HG02973 (cell line): ENCODE measurements around the gene AMFR.

Experiments used
- ATAC-seq: cut with Tn5 transposase; IDR thresholded peaks from one replicate; pipeline ENCODE4 v1.9.1; 2021; ENCODE audit warnings: moderate library complexity; ENCODE audit not compliant: unreplicated experiment

Gene AMFR

DNA sequence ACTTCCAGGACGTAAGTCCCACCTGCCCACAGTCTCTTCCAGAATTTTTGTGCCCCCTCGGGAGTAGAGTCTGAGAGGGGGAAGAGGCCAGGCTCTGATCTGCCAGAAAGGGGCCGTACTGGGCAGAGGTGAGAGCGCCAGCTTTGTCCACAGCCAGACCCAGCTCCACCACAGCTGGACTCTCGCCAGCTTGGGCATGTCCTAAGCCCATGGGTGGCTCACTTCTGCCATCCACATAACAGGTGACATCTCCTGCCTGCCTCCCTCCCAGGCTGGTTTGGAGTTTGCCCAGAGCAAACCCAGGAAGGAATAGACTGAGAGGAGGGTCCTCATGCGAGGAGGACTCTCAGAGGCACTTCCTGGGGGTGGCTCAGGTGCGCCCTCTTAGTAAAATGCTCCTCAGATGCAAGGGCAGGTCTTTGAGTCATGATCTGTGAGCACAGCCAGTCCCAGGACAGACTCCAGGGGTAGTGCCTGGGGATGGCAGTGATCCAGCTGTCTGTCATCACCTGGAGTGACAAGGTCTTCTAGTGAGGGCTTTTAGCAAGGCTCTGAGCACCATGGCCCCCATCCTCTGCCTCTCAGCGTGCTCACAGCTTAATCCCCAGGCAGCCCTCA, 89.2 kb downstream of the AMFR start:
- ATAC-seq: no peak

DNA sequence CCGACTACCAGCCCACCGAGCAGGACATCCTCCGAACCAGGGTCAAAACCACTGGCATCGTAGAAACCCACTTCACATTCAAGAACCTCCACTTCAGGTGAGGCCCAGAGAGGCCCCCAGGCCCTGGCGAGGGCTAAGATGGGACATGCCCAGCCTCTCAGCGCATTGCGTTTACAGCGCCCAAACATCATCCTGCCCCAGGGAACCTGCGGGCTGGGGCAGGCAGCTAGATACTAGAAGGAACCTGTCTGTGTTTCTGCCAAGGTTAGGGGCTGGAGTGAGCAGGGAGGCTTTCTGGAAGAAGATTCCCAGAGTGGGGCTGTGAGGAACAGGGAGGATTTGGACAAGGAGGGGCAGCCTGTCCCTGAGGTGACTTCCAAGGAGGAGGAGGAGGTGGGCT, 90.6 kb downstream of the AMFR start:
- ATAC-seq: no peak

DNA sequence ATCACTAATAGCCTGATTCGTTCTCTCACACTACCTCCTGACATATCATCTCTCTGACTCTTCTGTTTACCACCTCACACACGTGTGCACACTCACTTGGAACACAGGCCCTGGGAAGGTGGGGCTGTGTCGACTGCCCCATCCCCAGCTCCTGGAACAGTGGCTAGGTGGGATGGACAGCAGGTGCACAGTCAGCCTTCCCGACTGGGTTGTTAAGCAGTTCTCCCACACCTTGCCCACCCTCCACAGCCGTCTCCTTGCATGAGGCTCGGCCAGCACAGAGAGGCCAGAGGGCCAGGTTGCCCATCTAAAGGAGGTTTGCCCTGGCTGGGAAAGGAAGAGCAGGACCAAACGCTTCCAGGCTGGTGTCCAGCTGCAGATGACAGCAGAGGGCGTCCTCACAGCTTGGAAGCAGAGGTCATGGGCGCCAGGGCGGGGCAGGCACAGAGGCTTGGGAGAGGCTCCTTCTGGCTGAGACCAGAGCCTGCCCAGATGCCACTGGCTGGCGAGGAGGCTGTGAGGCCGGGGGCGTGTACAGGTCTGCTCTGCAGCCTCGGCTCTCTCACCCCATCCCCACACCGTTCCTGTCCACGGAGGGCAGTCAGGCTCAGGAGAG, 92.8 kb downstream of the AMFR start:
- no peak for ATAC-seq

DNA sequence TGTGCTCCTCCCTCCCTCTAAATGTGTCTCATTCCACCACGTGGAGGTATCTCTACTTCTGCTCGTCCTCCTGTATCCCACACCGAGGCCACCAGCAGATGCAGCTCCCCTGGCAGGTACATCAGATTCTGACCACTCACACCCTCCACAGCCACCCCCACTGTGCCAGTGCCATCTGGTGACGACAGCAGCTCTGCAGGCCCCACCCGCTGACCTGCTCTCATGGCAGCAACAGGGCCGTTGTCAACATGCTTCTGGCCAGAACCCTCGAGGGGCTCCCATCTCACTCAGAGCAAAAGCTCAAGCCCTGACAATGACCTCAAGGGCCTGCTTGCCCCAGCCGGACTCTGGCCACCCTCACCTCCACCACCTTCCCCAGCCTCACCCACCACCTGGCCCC, 93.4 kb downstream of the AMFR start:
- ATAC-seq: no peak

DNA sequence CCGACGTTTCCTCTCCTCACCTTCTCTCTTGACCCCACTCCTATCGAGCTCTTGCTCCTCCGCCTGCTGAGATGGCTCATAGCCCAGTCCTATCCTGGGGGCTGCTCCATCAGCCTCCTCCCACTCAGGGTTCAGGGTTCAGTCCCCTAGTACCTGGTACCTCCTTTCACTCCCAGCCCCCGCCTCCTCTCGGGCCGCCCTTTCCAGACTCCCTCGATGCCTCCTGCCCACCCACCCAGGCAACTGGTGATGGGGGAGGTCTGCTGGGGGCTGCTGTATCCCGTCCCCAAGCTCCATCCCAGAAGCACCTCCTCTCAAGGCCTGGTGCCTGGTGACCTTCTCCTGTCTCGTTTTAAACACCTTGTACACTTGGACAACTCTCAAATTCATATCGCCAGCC, 93.9 kb downstream of the AMFR start:
- ATAC-seq: no peak

DNA sequence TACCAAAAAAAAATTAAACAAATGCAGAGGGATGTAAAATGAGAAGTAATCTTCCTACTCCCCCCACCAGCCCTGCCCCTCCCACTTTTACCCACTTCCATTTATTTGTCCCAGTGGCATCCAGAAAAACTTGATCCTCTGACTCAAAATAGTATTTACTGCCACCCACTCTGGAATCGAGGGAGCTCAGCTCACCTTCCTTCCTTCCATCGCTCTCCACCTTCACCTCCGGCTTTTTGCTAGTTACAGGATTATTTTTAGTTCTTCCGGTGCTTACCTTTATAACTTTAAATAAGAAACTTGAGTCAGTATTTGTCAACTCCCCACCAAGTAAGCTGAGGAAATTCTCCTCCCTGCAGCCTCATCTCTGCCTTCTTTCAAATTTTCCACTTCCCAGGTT, 94.9 kb downstream of the AMFR start:
- no peak for ATAC-seq

DNA sequence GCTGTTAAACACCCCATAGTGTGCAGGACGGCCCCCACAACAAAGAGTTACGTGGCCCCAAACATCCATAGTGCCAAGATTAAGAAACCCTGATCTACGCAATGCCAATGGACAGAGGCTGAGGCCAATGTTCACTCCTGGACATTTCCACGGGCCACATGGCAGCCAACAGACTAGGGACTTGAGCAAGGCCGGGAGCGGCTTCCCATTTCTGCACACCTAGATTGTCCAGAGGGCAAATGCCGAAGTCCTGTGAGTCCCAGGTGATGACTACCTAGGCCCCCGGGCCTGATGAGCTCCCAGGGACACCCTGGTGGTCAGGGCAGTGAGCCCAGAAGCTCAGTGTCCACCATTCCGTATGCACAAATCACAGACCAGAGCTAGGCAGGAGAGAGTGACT, 95.5 kb downstream of the AMFR start:
- no peak for ATAC-seq

DNA sequence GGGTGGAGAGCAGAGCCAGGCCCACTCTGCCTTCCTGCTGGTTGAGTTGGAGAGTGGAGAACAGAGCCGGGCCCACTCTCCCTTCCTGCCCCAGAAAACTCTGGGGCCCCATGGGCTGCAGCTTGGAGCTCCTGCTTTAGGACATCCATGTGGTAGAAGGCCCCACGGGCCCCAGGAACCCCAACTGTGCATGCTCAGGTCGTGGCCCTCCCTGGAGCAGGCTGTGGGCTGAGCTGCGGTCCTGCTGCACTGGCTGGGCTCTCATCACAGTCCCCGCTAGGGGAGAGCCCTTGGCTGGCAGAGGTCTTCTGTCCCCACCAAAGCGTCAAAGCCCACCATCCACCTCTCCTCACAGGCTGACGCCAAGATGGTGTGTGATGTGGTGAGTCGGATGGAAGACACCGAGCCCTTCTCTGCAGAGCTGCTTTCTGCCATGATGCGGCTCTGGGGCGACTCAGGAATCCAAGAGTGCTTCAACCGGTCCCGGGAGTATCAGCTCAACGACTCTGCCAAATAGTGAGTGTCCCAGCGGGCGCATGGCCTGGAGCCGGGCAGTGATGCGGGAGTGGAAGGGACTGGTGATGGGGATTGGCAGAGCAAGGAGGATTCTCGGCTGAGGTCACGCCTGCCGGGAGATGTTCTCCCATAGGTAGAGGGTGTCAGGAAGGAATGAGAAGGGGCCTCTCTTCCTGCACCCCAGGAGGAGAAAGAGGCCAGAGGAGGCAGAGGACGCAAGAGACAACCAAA, 96.9 kb downstream of the AMFR start:
- ATAC-seq: no peak

DNA sequence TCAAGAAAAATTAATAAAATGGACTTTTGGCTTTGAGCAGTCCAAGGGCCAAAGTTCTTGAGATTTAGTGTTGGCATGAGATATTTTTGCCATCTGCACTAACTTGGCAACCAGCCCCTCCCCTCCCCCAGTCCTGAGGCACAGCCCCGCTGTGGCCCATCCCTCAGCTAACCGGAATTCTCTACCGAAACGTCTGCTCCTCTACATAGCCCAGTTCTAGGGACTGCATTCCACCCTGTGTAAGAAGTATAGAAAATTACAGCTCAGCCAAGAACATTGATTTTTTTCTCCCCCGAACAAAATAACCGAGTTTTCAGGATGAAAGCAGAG, 97.5 kb downstream of the AMFR start:
- no peak for ATAC-seq

DNA sequence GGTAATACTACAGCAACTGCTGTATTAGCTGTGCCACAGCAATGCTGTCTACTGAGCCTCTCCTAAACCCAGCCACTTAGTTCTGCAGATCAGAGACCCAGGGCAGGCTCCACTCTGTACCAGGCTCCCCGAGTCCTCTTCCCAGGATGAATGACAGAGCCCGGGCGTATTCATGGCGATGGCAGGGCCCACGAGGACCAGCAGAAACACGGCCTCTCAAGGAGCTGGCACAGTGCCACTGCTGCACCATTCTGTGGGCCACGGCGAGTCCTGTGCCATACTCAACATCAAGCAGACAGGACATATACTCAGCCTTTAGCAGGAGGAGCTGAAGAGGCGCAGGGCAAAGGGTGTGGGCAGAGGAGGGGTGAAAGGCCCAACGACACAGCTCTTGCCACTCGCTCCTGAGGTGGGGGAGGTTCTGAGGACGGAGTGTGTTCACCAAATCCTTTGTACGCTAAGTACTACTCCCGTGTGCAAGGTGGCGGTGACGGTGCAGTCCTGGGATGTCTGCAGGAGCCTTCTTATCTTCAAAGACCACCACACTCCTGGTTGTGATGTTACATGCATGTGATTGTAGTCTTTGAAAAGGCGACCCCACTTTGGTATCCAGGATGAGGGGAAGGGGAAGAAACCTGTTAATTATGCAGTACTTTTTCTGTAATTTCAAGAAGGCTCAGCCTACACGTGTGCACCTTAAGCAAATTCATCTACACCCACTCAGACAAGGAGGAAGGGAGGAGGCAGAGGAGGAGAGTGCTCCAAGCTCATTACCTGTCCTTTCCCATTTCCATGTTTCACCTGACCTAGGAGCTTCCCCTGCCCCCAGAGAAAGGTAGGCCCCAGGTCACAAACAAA, 98.0 kb downstream of the AMFR start:
- no peak for ATAC-seq

DNA sequence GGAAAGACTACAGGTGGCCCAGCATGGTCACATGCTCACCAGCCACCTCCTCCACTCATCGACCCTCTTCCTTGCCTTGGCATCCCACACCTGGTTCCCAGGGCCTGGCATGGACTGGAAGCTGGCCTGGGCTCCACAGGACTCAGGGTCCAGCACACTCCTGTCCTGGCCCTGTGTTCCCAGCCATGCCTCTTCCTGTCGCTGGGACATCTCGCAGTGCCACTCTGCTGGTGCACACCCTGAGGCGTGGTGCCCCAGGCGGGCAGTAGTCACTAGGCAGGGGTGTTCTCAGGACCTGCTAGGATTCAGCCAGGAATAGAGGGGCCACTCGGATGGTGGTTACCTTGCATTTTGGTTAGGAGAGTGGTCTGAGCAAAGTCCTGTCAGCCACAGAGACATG, 99.4 kb downstream of the AMFR start:
- ATAC-seq: no peak

DNA sequence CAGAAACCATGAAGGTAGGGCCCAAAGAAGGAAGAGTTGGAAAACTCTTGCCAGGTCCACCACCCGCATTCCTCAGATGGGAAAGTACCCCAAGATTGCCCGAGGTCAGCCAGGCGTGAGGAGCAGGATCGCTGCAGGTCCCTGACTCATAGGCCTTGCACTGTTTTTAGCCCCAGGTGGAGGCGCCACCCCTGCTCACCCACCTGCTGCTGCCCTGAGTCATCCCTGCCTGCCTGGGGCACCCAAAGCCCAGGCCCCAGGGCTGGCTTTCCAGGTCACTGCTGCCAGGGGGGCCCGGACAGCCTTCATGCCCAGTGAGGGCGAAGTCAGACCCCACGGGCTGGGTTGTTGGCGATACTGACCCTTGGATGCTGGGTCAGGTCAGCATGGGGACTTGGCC, 100.9 kb downstream of the AMFR start:
- ATAC-seq: no peak

DNA sequence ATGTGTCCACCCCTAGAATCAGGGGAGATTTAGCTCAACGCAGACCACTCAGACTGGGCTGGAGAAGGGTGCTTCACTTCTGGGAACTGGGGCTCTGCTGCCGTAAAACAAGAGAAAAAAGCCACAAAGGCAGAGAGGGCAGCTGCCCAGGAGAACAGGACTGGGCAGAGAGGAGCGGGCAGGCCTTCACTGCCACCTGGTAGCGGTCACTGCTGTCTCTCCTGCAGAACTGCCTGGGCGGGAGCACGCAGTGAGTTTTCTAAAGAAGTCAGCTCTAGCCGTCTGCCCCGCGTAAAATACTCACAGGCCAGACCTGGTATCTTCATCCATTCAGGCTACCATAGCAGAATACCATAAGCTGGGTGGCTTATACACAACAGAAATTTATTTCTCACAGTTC, 103.8 kb downstream of the AMFR start:
- no peak for ATAC-seq

DNA sequence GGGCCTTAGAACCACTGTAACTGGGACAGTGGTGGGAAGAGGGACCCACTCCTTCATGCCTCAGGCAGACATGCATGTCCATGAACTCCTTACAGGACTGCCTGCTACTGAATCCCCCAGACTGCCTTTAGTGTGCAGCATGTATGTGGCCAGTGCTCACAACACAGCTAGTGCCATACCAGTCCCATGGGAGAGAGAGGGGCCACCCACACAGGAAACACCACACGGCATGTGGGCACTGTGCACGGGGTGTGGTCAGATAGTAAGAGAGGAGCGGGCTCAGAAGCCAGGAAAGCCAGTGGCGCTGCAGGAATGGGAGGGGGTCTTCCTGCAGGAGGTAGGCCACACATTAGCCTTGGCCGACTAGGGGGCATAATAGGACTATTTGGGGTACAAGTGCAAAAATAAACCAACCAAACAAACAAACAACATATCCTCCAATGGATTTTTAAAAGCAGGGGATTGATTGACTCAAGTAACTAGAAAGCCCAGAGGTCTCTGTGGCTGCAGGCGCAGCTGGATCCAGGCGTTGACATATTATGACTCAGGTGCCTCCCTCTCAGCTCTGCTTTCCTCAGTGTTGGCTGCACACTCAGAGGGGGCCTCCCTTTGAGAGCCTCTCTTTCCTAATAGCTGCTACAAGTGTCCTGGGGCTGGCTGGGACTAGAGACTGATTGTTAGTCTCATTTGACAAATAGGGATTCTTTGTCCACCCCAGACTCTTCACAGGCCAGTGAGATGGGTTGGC, 104.4 kb downstream of the AMFR start:
- no peak for ATAC-seq

DNA sequence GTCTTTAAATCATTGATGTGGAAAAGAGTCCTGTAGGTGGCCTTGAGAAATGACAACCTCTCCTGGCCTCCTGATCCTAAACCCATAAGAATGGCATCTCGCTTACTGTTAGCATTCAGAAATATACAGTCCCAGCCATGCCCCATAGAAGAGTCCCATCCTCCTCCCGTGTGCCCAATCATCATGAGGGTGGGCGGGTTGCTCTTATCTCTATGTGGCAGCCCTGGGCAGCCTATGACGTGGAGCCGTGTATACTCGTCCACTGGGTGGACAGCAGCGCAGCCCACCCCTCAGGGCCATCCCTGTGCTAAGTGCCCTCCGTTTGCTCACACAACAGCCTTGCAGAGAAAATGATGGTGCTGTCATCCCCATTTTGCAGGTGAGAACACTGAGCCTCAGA, 105.3 kb downstream of the AMFR start:
- ATAC-seq: no peak

DNA sequence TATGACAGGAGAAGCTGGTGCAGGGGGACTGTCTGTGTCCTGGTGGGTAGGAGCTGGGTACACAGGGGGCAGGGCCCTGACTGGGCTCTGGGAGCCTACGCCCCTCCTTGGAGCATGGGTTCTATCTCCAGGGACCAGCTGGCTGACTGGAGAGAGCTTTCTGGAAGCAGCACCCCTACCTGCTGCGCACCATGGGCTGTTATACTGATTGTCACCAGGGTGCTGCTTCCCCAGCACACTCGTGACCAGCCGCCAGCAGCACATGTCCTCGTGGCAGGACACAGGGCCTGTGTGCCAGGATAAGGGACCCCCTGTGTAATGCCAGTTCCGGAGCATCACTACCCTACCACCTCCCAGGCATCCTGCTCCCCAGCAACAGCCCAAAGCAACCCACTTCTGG, 106.0 kb downstream of the AMFR start:
- ATAC-seq: no peak

DNA sequence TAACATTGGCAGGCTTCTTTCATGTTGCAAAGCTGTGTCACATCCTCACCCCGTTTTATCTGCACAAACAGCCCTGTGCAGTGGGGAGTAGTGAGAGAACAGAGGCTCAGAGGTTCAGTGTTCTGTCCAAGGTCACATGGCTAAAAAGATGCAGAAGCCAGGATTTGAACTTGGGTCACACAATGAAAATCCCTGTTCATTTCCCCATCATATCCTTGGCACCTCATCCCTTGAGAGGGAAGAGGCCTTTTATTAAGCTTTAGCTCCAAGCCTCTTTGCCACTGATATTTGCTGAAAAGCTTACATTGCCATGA, 106.6 kb downstream of the AMFR start:
- ATAC-seq: no peak

DNA sequence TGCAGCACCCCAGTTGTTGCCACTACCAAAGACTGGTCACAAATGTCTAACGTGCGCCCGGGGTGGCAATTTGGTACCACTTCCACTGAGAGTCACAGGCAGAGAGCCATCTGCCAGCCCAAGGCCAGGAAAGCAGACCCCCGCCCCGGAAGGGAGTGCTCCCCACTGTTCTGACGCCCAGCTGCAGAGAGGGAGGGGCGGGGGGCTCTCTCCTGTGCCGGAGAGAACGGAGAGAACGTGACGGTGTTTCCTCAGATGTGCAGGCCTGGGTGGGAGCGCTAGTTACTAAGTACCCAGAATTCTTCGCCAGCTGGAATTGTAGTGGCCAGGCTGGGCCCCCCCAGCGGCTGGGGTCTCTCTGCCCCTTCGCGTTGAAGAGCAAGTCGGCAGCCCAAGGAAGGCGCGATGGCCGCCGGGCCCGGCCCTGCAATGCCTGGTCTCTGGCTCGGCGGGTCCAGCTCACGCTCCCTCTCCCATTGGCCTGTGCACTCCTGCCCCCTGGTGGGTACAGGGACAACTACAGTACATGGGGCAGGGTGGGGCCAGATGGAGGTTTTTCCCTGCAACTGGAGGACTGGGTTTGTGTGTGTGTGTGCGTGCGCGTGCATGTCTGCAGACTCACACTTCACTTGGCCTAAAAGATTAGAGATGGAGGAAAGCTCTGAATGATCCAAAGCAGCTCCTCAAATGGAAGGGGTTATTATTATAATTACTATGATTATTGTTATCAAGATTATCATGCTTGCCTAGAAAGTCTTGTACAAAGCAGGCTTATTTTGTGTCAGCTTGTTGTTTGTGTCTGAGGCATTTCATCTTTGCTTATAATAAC, 107.1 kb downstream of the AMFR start:
- ATAC-seq: peak; percentile 88

DNA sequence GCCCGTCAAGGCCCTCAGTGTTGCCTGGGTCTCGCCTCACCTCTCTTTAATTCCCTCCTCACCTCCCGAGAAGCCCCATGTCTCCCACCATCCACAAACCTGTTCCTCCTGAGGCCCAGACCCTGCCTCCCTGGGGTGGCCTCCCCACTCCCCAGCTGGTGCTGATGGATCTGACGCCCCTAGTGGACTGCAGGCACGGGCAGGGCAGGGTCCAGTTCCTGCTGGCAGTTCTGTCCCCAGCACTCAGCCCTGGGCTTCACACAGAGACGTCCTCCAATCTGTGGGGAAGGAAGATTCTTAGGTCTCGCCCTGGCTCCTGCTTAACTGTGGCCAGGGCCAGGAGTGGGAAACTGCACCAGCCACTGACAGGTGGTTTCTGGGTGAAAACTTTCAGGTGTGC, 108.8 kb downstream of the AMFR start:
- no peak for ATAC-seq

DNA sequence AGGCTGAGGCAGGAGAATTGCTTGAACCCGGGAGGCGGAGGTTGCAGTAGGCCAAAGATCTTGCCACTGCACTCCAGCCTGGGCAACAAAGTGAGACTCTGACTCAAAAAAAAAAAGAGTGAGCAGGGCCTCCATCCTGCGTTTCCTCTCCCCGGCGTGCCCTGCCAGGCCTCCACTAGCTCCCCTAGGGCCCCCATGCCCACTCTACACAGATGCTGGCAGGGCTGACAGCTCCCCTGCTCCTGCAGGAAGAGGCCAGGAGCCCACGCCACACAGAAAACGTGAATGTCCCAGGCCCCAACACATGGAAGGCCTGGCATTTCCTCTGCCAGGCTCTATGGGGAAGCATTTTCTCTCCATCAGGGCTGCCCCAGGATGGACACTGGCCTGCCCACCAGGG, 109.4 kb downstream of the AMFR start:
- ATAC-seq: no peak
